ENCODE data around the gene CDC42EP5. TPM values are rescaled to one million over a fixed set of nuclear protein-coding genes. Genes with fewer than 3 reads are reported as not detected.

Gene CDC42EP5
- total RNA-seq, 1 experiment from 2014 or later, result 11.5 TPM

- DNase-seq (ENCODE audit: low spot score) (peak; percentile 39), ATAC-seq (no peak)
- H3K27me3 Mint-ChIP-seq (ENCODE audit: low read depth), result peaks cover 47% of the 10 kb centered on the region
- H3K4me3 Mint-ChIP-seq, result peak overlapping the region; percentile 82
- POLR2A ChIA-PET, result interaction anchor here (1.2 kb wide), 1 partner anchor 7 kb away, joined by 4 read pairs; no protein-coding TSS in a partner anchor
- peaks cover 9% of the 10 kb centered on the region; the same call in 1 of the 2 replicates for H3K36me3 Mint-ChIP-seq
- peaks cover 37% of the 10 kb centered on the region for H3K4me1 Mint-ChIP-seq
- TF ChIP-seq CTCF (IDR thresholded peaks at IDR 0.05) (no peak), ZNF671 (CRISPR knock-in tag; IDR thresholded peaks at IDR 0.05) (no peak), ZSCAN18 (CRISPR knock-in tag; IDR thresholded peaks at IDR 0.05) (no peak), ZNF121 (CRISPR knock-in tag; IDR thresholded peaks at IDR 0.05) (no peak), MAX (CRISPR knock-in tag; IDR thresholded peaks at IDR 0.05) (peak; percentile 29; the same call in 1 of the 2 replicates), ZBTB43 (CRISPR knock-in tag; IDR thresholded peaks at IDR 0.05) (peak; percentile 98), PRRX2 (CRISPR knock-in tag; IDR thresholded peaks at IDR 0.05) (no peak), HMGA2 (CRISPR knock-in tag; IDR thresholded peaks at IDR 0.05) (no peak), STAT6 (CRISPR knock-in tag; conservative IDR thresholded peaks at IDR 0.05; ENCODE audit: low read depth) (no peak), ARID4B (CRISPR knock-in tag; IDR thresholded peaks at IDR 0.05; ENCODE audit: borderline replicate concordance) (no peak), E2F4 (CRISPR knock-in tag; IDR thresholded peaks at IDR 0.05; ENCODE audit: borderline replicate concordance, low read depth) (no peak)
- CTCF ChIA-PET, result interaction anchor here (0.8 to 2.4 kb wide), 11 partner anchors 12 to 226 kb away, joined by 3 to 46 read pairs (median 5); partner anchors contain the start of genes LENG8, LENG9 and TSEN34
- peak overlapping the region; percentile 2; the same call in 1 of the 2 replicates for H3K27ac Mint-ChIP-seq
- H3K9me3 Mint-ChIP-seq, result peaks cover 19% of the 10 kb centered on the region
Measured at GRCh38 chr19:54416695-54417491, 56.2 kb downstream of the CDC42EP5 start.
